CD14-positive monocyte (primary cell): ENCODE results near the gene TJP1. TPM values are rescaled to one million over a fixed set of nuclear protein-coding genes. Genes with fewer than 3 reads are reported as not detected.

ENCODE experiments used
- DNase-seq, 3 donors: peaks; one replicate each; pipeline ENCODE4 v3.0.0-alpha.2; 2011 to 2022
- H2AFZ ChIP-seq: 2 replicates; pipeline ENCODE4 v1.6.0; 2012; ENCODE audit warnings: mild to moderate bottlenecking, low read depth, low read length, inconsistent platforms; ENCODE audit not compliant: insufficient read depth, poor library complexity, severe bottlenecking
- H3K27ac ChIP-seq, 2 donors: 1 replicate in 1 of 2; 2 replicates in 1 of 2; pipeline ENCODE4 v1.5.1; 2012 to 2013; ENCODE audit warnings: low read length in 2 of 2, control low read depth in 1 of 2, inconsistent platforms in 1 of 2, low read depth in 1 of 2, mild to moderate bottlenecking in 1 of 2
- H3K27me3 ChIP-seq, 2 donors: one replicate each; pipeline versions ENCODE4 v1.6.0 to v1.6.1; 2011 to 2013; ENCODE audit warnings: low read length in 2 of 2; ENCODE audit not compliant: control insufficient read depth in 2 of 2, insufficient read depth in 2 of 2
- H3K36me3 ChIP-seq, 2 donors: replicated peaks in 1 of 2; 1 replicate in 1 of 2; 2 replicates in 1 of 2; pipeline versions ENCODE4 v1.5.1 to v1.6.1; 2012 to 2013; ENCODE audit warnings: low read length in 2 of 2, control low read depth in 1 of 2, inconsistent platforms in 1 of 2, mild to moderate bottlenecking in 1 of 2; ENCODE audit not compliant: insufficient read depth in 2 of 2, control insufficient read depth in 1 of 2
- H3K4me1 ChIP-seq, 2 donors: 1 replicate in 1 of 2; 2 replicates in 1 of 2; pipeline versions ENCODE4 v1.5.1 to v1.6.1; 2012 to 2013; ENCODE audit warnings: low read length in 2 of 2, control low read depth in 1 of 2, inconsistent platforms in 1 of 2, mild to moderate bottlenecking in 1 of 2, moderate library complexity in 1 of 2; ENCODE audit not compliant: insufficient read depth in 2 of 2, control insufficient read depth in 1 of 2
- H3K4me2 ChIP-seq: replicated peaks from 2 replicates; pipeline ENCODE3; 2012; ENCODE audit warnings: low read length, moderate library complexity, mild to moderate bottlenecking; ENCODE audit not compliant: poor library complexity, severe bottlenecking; ENCODE audit errors: extremely low read depth
- H3K4me3 ChIP-seq, 3 experiments: fragments of 200-600 bp in 1 of 3; sonication (generic) in 1 of 3; replicated peaks in 1 of 3; 1 replicate in 2 of 3; 2 replicates in 1 of 3; pipeline ENCODE4 v1.5.1; 2011 to 2013; ENCODE audit warnings: low read length in 3 of 3, mild to moderate bottlenecking in 3 of 3, control low read depth in 2 of 3, low read depth in 2 of 3, inconsistent platforms in 1 of 3, moderate library complexity in 1 of 3
- H3K79me2 ChIP-seq: 2 replicates; pipeline ENCODE4 v1.6.0; 2012; ENCODE audit warnings: mild to moderate bottlenecking, control low read depth, inconsistent platforms, low read length, moderate library complexity; ENCODE audit not compliant: insufficient read depth
- H3K9ac ChIP-seq: 2 replicates; pipeline ENCODE4 v1.6.0; 2017; ENCODE audit warnings: low read length, mild to moderate bottlenecking; ENCODE audit not compliant: insufficient read depth, poor library complexity, severe bottlenecking
- H3K9me3 ChIP-seq, 2 donors: replicated peaks in 1 of 2; 1 replicate in 1 of 2; 2 replicates in 1 of 2; pipeline versions ENCODE4 v1.5.1 to v1.6.1; 2012 to 2013; ENCODE audit warnings: low read length in 2 of 2, control low read depth in 1 of 2; ENCODE audit not compliant: control insufficient read depth in 1 of 2, insufficient read depth in 1 of 2
- H4K20me1 ChIP-seq: 2 replicates; pipeline ENCODE4 v1.6.0; 2012; ENCODE audit warnings: mild to moderate bottlenecking, low read length, control low read depth, moderate library complexity; ENCODE audit not compliant: insufficient read depth
- H3K27ac Mint-ChIP-seq, 7 donors: one replicate each; pipeline ENCODE4 v1.8.0; 2020; ENCODE audit warnings: mild to moderate bottlenecking in 7 of 7, mixed read lengths in 7 of 7, moderate library complexity in 6 of 7, inconsistent platforms in 2 of 7
- H3K27me3 Mint-ChIP-seq, 3 donors: one replicate each; pipeline ENCODE4 v1.8.0; 2021 to 2022; ENCODE audit warnings: low read depth in 3 of 3, mild to moderate bottlenecking in 3 of 3, mixed read lengths in 3 of 3, moderate library complexity in 3 of 3, inconsistent platforms in 1 of 3
- H3K36me3 Mint-ChIP-seq, 2 donors: one replicate each; pipeline ENCODE4 v1.8.0; 2020; ENCODE audit warnings: mixed read lengths in 2 of 2, inconsistent platforms in 1 of 2, mild to moderate bottlenecking in 1 of 2
- H3K4me1 Mint-ChIP-seq: one replicate; pipeline ENCODE4 v1.8.0; 2020; ENCODE audit warnings: mild to moderate bottlenecking, mixed read lengths
- H3K4me3 Mint-ChIP-seq, 2 donors: one replicate each; pipeline ENCODE4 v1.8.0; 2020; ENCODE audit warnings: mild to moderate bottlenecking in 2 of 2, mixed read lengths in 2 of 2, moderate library complexity in 1 of 2
- H3K9me3 Mint-ChIP-seq, 7 donors: one replicate each; pipeline ENCODE4 v1.8.0; 2020 to 2022; ENCODE audit warnings: mixed read lengths in 7 of 7, mild to moderate bottlenecking in 6 of 7, moderate library complexity in 6 of 7, inconsistent platforms in 2 of 7
- CTCF ChIP-seq: fragments of 200-600 bp; IDR thresholded peaks from one replicate; pipeline ENCODE4 v1.8.0; 2022; ENCODE audit warnings: antibody characterized with exemption, mild to moderate bottlenecking
- WGBS: methylation state at CpG from one replicate; pipeline ENCODE4 v1.1.5; 2013; ENCODE audit warnings: missing lambda C conversion rate; ENCODE audit not compliant: insufficient coverage; 5-methylcytosine and 5-hydroxymethylcytosine counted together
- intact Hi-C, 2 donors: fragments of 100-400 bp; cut with micrococcal nuclease; formaldehyde crosslinking; loops; one replicate each; pipeline versions ENCODE4 v1.15.0 to v1.15.1; 2023
- polyA plus RNA-seq, 3 donors: library from polyadenylated mRNA; depleted of rRNA in 1 of 3; unstranded in 2 of 3; stranded (reverse) in 1 of 3; fragments of 300-500 nt in 2 of 3; fragments of >200 nt in 1 of 3; fragmentation: Illumina TruSeq in 2 of 3; gene quantifications; 1 replicate in 2 of 3; 2 replicates in 1 of 3; pipeline ENCODE4 v1.2.3, GENCODE V29; 2012 to 2021

The TJP1 gene
- polyA plus RNA-seq, 3 donors: not detected

- 96% methylated on average over 4 of the region's 6 CpGs for WGBS
Observed at GRCh38 chr15:29774900-29775299, 47.4 kb downstream of the TJP1 start.

DNA sequence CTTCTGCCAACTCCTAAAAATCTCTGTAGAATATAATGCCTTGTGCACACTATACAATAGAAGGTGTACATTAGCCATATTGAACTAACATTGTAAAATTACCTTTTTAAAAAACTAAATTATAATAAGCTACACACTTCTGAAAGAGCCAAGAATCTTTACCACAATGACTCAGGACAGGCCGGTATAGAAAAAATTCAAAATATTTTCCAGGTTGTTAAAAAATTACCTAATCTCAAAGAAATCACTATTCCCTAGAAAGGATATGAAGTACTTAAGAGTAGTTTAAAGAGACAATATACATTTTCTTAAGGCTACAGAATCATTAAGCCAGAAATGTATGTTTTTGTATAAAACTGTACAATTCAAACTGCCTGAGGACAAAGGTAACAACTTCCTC is 48.5 kb downstream of the TJP1 start:
- Histone ChIP-seq H3K36me3 (no peaks in the 10 kb centered on the region), H3K4me1 (no peaks in the 10 kb centered on the region), H3K79me2 (no peaks in the 10 kb centered on the region), H2AFZ (no peak overlapping the region), H3K9me3 (no peaks in the 10 kb centered on the region), H3K27me3 (no peaks in the 10 kb centered on the region), H3K4me2 (no peak overlapping the region), H3K9ac (no peak overlapping the region), H4K20me1 (no peaks in the 10 kb centered on the region), H3K27ac (no peak overlapping the region), H3K4me3 (no peak overlapping the region)
- intact Hi-C loops: no loop called here
- Mint-ChIP-seq H3K4me3 (no peak overlapping the region), H3K27ac (no peak overlapping the region), H3K36me3 (no peaks in the 10 kb centered on the region), H3K4me1 (no peaks in the 10 kb centered on the region), H3K27me3 (peaks cover 2 to 11% (median 2%) of the 10 kb centered on the region in 3 donors), H3K9me3 (no peaks in the 10 kb centered on the region)
- no CpG with 5 or more reads among the region's 1 CpG for WGBS
- no peak for DNase-seq
- no peak for TF ChIP-seq CTCF

More at GRCh38 chr15:29774900-29775299, 47.4 kb downstream of the TJP1 start:
- H3K27me3 Mint-ChIP-seq: peaks cover 2 to 12% (median 2%) of the 10 kb centered on the region in 3 donors
- H3K4me1 ChIP-seq: no peaks in the 10 kb centered on the region
- no peak overlapping the region for H2AFZ ChIP-seq
- H3K79me2 ChIP-seq: no peaks in the 10 kb centered on the region
- TF ChIP-seq CTCF: no peak
- H3K27ac ChIP-seq: no peak overlapping the region
- intact Hi-C loops: no loop called here
- no peak overlapping the region for H3K9ac ChIP-seq
- no peaks in the 10 kb centered on the region for H3K36me3 ChIP-seq
- DNase-seq: no peak
- no peak overlapping the region for H3K4me3 Mint-ChIP-seq
- H3K4me1 Mint-ChIP-seq: no peaks in the 10 kb centered on the region
- no peaks in the 10 kb centered on the region for H3K36me3 Mint-ChIP-seq
- H4K20me1 ChIP-seq: no peaks in the 10 kb centered on the region
- H3K9me3 ChIP-seq: no peaks in the 10 kb centered on the region
- no peak overlapping the region for H3K4me3 ChIP-seq
- H3K4me2 ChIP-seq: no peak overlapping the region
- peaks cover 0 to 1% (median 0%) of the 10 kb centered on the region in 7 donors for H3K9me3 Mint-ChIP-seq
- H3K27me3 ChIP-seq: no peaks in the 10 kb centered on the region
- no peak overlapping the region for H3K27ac Mint-ChIP-seq
